ENCODE data around the gene MYOM1.

- no peak for TF ChIP-seq GATA2 (IDR thresholded peaks at IDR 0.05; ENCODE audit: low read depth, low read length)
- no peak for TF ChIP-seq GATA3 (IDR thresholded peaks at IDR 0.05; ENCODE audit: low read depth, low read length)
Measured at GRCh38 chr18:3095921-3096320, 123.8 kb downstream of the MYOM1 start.

All from SH-SY5Y (cell line).